C1 segment of cervical spinal cord (tissue), 14 donors: ENCODE measurements around the gene INTS11.
A peak's percentile ranks its signal among the peaks of the same experiment; 100 is the strongest.

Experiments used
- DNase-seq, 14 donors: peaks; one replicate each; lab custom pipeline; 2025; lab: John Stamatoyannopoulos, UW

The INTS11 gene

DNA sequence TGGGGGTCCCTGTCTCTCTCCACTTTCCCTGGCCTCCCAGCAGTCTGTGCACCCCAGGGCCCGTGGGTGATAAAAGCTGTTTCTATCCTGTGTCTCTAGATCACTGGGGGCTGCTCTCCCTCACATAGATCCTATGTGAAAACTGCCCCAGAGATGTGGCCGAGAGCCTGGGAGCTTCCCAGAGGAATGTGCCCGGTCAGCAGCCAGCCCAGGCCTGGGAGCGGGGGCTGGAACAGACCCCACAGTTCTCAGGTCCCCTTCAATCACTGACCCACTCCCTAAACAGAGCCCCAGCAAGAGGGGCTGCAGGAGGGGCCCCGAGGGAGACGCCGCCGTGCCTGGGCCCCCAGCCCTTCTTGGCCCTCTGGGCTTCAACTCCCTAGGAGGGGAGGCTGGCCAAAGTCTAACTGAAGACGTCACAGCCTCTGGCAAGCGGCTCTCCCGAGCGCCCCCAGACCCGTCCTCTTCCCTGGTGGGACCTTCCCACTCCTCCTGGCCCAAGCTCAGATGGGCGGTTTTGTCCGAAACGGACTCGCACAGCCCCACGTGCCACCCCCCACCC is 33.5 kb upstream of the INTS11 start:
- peak in 1 of 14 donors; percentile 65 for DNase-seq

DNA sequence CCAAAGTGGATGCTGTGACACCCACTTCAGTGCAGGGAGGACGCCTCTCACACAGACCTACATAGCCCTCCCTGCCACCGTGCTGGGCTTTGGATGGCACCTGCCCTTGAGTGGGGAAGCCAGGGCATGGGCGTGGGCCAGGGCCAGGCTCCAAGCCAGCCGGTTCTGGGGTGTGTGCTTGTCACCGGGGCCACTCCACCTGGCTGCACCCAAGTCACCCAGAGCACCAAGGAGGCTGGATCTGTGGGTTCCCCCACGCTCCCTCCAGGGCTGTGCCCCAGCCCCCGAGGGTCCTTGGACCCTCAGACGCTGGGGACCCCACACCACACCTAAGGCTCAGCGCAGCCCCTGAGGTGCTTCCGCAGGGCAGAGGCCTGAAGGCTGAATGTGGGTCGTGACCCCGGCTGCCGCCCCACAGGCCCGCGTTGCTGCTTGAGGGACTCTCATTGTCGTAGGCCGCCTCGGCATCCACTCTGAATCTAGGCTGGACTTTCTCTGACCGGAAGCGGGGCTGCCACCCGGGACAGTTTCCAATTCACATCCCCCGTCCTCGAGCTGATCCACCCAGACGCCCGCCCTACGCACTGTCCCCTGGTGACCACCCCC is 32.4 kb upstream of the INTS11 start:
- no peak for DNase-seq

DNA sequence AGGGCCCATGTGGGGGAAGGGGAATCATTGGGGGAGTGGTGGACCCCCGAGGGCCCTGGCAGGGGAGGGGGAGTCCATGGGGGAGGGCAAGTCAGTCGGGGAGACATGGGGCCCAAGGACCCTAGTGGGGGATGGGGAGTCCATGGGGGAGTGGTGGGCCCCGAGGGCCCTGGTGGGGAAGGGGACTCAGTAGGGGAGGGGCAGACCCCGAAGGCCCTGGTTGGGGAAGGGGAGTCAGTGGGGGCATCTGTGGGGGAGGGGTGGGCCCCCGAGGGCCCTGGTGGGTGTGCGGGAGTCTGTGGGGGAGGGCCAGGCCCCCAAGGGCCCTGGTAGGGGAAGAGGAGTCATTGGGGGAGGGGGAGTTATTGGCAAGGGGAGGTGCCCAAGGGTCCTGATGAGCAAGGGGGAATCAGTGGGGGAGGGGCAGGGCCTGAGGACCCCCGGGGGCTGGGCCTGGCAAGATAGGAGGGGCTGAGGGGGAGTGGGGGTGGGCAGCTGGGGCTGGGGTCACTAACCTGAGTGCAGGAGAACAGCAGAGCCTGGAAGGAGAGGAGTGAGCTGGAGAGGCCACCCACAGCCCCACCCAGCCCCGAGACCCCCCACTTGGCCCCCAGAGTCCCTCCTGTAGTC is 31.8 kb upstream of the INTS11 start:
- no peak for DNase-seq

DNA sequence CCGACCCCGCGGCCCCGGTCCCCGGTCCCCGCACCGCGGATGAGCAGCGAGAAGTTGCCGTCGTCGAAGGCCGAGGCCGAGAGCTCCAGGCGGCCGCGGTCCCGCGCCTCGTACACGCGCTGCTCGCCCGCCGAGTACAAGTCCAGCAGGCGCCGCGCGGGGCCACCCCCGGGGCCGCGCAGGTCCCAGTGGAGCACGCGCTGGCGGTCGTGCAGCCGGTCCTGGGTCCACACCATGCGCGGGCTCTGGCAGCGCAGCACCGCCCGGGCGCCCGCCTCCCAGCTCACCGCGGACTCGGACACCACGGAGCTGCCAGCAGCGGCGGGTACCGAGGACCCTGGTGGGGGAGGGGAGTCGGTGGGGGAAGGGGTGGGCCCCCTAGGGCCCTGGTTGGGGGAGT is 31.0 kb upstream of the INTS11 start:
- DNase-seq, result peak in 1 of 14 donors; percentile 30

DNA sequence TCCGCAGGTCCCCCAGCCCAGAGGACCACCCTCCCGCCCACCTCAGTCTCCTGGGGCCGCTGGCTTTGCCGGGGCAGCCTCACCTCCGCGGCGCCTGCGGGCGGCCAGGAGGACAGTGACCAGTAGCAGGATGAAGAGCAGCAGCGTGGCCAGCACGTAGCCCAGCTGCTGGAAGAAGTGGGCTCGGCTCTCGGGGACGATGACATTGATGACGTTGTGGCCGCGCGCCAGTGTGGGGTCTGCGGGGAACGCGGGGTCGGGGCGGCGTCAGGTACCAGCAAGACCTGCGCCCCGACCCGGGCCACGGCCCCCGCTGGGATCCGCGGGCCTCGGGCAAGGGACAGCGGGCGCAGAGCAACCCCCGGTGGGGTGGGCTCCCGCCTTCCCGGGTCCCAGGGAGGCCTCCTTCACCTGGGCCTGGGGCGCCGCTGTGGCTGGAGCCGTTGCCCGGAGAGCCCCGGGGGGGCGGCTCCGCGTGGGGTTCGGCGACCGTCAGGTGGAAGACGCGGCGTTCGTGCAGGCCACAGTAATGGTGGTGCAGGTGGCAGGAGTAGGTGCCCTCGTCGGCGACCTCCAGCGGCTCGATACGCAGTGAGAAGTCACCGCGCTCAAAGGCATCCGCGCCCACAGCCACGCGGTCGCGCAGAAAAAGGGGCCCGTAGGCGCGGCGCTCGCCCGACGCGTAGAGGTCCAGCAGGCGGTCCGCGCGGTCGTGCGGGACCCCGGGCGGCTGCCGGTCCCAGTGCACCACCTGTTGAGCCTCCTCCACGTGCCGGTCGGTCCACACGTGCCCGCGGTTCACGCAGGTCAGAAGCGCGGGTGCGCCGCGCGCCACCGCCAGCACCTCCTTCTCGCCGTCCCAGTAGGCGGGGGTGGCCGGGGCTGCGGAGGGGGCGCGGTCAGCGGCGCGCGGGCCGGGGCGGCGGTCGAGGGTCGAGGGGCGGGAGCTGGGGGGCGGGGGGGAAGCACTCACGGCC is 30.1 kb upstream of the INTS11 start:
- DNase-seq, result no peak

DNA sequence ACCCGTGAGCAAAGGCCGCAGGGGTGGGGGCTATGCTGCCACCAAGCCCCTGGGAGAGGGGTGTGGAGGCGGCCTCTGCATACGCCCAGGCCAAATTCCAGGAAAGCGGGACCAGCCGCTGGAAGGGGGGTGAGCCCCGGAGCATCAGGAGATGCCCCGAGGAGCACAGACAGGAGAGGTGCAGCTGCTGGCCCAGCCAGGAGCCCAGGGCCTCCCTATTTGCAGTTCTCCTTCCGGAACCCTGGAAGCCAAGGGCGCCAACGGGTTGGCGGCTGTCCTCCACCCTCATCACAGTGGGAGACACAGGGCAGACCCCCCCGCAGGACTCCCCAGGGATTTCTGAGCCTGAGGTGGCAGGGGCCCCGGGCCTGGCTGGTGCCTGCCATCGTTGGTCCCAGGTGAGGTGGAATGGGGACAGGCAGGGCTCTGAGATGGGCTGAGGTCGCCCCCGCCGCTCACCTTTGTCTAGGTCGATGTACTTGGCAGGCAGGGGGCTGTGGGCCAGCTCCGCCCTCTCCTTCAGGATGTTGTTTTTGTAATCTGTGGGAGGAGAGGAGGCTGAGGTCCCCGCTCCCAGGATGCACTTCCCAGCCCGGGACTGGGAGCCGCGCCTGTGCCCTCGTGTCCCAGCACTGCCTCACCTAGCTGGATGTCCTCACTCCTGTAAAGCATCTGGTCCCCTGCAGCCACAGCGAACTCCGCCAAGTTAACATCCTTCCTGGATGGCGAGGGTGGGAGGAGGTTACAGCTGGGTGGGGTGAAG is 29.1 kb upstream of the INTS11 start:
- DNase-seq, result no peak

DNA sequence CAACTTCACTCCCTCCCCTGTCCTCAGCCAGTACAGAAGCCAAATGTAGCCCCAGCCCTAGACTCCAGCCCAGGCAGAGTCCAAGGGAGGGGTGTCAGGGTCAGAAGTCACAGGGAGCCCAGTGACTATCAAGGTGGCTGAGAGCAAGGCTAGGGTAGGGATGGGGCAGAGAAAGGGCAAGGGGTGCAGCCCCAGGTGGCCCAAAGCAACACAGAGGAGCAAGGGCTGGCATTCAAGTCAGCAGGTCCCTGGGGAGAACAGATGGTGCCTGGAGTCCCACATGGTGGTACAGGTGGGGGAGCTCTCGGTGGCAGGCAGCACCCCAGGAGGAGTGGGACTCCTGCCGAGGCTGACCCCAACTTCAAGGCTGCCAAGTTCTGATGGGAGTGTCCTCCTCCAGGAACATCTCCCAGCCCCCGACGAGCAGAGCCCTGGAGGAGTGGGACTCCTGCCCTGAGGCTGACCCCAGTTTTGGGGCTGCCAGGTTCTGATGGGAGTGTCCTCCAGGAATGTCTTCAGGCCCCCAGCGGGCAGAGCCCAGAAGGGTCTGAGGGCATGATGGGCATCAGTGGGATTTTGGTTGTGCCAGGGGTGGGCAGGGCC is 28.4 kb upstream of the INTS11 start:
- DNase-seq, result no peak

DNA sequence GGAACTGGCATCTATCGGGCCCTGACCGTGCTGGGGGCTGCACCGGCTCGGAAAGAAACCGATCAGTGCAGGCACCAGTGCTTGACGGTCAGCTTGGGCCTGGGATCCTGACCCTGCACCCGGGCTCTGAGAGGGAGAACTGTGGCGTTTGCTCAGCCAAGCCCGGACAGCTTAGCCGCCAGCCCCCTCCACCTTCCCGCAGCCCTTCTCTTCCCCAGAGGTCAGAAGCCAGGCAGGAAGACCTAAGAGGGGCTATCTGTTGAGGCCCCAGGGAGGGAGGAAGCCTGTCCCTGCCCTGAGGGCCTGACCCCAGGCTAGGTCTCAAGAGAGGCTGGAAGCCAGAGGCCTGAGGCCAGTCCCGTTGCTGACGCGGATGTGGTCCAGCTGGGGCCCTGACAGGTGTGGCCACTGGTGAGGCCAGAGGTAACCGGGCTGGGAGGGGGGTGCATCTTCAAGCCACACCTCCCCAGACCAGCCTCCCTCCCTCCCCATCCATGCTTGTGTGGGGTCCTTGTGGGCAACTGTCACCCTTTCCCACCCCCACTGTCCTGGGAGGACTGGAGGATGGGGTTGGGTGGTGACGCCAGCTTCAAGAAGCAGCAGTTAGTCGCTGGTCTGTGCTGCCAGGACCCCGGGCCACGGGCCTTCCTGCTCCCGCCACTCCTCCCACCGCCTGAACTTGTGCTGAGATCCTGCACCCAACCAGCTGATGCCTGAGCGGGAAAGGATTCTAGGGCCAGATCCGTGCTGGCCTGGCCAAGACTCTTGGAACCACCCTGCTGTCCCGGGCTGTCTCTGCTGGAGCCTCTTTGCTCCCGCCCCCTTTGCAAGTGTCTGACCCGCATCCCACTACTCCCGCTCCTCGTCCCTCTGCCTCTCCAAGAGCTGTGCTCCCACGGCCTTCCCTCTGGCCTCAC is 27.3 kb upstream of the INTS11 start:
- peak in 1 of 14 donors; percentile 53 for DNase-seq

DNA sequence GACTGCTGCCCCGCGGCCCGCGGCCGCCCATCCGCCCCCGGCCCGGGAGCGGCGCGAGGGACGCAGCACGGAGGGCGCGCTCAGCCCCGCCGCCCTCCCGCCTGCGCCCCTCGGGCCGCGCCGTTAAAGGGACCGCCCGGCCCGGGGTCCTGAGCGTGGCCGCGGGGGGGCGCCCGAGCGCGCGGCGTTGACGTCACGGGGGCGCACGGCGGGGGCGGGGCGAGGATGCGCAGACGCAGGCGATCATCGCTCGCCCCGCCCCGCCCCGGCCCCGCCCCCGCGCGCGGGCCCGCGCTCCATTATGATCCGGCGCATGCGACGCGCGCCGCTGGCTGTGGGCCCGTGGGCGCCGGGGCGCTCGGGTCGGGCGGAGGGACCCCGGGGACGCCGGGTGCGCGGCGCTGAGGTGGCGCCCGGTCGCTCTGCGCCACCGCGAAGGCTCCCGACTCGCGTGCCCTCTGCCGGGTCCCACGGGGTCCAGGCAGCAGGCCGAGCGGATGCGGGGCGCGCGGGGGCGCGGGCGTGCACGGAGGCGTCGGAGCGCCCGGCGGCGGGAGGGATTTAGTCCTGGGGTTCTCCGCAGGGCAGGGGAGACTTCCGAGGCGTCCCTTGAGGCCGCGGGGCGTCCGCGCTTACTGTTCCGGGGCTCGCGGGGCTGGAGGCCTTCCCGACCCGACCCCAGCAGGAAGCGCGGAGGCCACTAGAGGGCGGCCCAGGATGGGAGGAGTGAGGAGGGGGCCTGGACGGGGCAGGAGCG is 25.0 kb upstream of the INTS11 start, which contains the start of gene DVL1:
DVL1 (minus strand) TSS at position 163 of the 757 bp plus-strand sequence. CDS start 353 bp downstream, outside the sequence.
- DNase-seq, result peak in 10 of 14 donors; percentile 26 to 79 (median 54)

DNA sequence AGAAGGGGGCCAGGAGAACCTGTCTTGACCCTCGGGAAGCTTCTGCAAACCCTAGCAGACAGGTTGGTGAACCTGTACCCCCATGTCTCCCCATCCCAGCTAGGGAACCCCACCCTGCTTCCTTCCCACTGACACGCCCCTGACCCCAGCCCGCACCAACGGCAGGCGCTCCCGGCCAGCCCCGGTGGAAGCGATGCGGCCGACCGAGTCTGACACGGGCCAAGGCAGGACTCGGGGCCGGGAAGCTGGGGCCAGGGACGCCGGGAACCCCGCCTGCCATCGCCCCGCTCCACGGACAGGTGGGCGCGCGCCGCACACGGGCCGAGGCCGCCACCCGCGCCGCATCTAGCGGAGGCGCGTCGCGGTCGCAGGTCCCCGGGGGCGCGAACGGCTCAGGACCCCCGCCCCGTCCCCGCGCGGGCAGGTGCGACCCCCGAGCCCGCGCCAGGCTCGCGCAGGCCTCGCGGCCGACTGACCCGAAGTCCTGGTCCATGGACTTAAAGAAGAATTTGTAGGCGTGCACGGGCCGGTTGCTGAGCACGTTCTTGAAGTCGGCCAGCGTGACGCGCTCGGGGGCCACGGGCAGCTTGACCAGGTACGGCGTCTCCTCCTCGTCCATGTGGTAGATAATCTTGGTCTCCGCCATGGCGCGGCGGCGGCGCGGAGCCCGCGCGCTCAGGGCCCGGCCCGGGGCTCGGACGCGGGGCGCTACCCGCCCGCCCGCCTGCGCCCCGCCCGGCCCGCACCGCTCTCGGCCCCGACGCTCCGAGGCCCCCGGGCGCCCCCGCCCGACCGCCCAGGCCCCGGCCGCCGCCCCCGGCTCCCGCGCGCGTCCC is 24.2 kb upstream of the INTS11 start:
- DNase-seq, result peak in 1 of 14 donors; percentile 47

DNA sequence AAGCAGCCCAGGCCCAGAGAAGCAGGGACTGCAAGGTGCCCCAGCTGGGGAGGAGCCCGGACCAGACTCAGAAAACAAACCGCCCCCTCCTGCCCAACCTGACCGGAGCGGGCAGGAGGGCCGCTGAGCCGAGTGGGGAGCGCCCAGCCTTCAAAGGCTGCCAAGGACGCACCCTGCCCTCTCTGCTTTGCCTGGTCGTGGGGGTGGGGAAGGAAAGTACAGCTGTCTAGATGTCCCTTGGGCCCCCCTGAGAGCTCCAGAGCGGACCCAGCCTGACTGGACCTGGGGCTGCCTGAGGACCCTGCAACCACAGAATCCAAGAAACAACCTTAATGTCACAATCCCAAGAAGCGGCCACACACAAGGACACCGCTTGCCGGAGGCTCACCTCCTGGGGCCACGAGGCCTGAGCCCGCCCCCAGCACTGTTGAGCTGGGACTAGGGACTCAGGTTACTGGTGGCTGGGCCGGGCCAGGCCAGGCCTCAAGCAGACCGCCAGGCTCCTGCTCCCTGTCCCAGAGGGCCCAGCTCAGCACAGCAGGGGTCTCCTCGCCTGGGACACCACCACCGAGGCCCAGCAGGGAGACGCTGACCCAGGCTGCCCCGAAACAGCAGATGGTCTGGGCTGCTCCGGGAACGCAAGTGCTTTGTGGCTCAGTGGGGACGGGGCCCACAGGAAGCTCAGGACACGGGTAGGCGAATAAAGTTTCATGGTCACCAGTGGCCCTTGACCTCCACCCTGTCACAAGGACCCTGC is 23.4 kb upstream of the INTS11 start:
- no peak for DNase-seq

DNA sequence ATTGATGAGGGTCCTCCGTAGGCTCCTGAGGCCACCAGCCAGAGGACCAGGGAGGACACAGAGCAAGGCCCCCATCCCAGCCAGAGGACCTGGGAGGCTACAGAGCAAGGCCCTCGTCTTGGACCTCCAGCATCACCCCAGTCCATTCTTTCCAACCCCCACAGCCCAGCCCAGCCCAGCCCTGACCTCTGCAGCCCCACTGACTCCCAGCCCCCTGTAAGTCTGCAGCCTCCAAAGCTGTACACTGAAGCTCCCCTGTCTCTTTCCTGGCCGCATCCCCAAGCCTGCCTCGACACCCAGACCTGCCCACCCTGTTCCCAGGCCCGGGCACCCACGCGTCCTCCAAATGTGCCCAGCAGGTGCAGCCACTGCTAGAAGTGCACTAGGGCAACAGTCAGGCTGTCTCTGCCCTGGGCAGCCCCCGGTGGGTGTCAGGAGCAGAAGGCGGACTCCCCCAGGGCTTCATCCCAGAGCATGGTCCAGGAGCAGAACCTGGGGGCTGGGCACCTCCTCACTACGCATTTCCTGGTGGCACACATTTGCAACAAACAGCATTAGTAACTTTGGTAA is 22.7 kb upstream of the INTS11 start:
- DNase-seq, result no peak

DNA sequence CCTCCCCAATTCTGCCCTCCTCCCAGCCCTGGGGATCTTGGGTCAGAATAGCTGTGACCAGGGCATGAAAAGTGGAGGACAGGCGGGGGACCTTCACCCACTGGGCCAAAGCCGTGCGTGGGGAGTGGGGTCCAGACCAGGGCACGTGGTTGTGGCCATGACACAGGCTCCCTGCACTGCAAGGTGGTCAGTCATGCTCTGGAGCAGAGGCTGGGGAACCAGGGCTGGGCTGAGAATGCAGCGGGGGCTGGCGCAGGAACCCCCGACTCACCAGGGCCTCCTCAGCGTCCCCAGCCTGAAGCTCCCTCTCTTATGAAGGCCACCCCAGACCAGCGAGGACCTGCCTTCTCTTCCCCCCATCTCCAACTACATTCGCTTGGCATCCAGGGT is 22.0 kb upstream of the INTS11 start:
- DNase-seq, result no peak

DNA sequence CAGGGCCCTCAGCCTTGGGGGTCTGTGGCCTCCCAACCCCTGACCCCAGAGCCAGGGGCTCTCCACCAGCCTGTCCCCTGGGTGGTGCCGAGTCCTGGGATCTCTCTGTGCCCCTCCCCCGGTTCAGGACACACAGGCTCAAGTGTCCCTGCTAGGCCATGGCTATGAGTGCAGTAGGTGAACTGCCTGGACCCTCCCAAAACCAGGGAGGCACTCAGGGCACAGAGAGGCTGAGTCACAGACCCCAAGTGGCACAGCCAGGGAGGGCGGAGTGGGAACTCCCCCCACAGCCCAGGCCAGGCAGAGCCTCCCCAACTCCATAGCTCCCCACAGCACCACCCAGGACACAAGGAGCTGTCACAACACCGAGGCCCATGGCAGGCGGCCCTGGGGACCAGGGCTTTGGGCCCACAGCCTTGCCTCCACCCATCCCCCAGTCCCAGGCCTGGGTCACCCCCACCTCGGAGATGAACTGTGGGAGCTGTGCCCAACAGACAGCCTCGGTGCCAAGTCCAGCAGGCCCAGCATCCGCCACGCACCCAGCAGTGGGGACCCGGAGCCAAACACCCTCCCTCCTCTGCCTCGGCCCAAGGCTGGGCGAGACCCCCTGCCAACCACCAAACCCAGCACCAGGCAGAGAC is 21.5 kb upstream of the INTS11 start:
- peak in 1 of 14 donors; percentile 25 for DNase-seq

DNA sequence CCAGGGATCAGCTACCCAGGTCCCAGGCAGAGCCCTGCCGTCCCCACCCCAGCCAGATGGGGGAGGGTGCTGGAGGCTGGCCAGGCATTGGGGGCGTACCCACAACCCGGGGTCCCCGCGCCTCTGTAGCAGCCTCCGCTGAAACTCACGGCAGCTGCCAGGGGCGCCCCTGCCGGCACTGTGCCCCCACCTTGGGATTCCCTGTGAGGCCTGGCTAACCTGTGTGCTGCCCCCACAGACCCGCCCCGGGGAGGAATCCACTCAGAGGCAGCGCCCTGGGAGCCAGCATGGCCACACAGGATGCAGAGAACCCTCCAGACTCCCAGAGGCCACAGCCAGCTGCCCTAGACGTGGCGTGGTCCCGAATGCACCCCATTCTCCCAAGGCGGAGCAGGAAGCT is 20.9 kb upstream of the INTS11 start:
- DNase-seq, result no peak

DNA sequence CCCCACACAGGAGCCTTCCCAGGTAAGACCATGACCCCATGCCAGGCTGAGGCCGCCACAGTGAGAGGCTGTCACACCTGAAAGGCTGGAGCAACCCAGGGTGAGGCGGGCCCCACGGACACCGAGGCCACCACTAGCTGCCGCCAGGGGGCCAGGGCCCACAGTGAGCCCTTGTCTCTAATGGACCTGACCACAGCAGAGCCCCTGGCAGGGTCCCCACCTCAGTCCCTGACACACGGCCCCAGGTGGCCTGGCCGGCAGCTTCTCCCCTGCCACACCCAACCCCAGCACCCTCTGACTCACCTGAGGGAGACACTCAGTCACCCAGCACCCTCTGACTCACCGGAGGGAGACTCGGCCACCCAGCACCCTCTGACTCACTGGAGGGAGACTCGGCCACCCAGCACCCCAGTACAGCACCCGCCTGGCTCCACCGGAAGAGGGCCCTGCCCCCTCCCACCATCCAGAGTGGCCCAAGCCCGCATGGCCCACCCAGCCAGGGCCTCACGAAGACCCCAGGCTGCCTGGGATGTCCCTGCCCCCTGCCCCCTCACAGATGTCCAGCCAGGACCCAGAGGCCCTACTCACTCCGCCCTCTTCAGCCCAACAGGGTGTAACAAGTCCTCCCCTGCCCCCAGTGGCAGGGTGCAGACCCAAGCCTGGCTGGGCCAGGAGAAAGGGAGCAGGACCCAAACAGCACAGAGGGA is 20.3 kb upstream of the INTS11 start:
- no peak for DNase-seq
